ENCODE measurements around the gene RAPGEF1. TPM values are rescaled to one million over a fixed set of nuclear protein-coding genes. Genes with fewer than 3 reads are reported as not detected.

Gene RAPGEF1
- total RNA-seq, 4 donors from 2014 or later, result 13.1 to 73.7 (median 26.2) TPM

DNA sequence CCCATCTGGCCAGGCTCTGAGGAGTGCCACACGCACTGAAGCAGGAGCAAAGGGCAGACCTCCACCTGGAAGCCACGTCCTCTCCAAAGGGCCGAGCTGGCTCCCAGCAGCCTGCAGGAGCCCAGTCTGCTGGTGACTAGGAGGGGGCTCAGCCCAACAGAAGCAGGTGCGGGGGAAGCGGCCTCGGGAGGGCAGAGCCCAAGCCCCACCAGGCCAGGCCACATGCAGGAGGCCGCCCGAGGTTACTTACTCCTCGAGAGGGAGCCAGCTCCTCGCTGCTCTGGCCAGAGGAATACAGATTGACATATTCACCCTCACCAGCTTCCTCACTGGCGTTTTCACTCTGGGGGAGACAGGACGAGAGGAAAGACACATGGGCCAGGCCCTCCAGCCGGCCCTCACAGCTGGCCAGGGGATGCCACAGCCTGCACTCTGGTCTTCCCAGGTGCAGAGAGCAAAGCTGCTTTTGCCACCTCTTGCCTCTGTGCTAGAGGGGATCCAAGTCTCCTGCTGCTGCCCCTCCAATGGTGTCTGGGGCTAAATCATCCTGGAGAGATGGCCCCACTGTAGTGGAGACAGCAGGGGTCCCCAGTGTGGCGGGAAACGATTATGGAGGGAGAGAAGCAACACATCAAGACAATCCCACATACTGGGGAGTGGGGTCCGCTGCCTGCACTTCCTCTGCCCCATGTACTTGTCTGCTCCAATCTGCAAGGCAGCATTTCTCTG is 136.0 kb downstream of the RAPGEF1 start:
- H3K9me3 ChIP-seq, result no peaks in the 10 kb centered on the region
- no peak overlapping the region for H3K27ac ChIP-seq
- TF ChIP-seq POLR2A (IDR thresholded peaks at IDR 0.05) (no peak), CTCF (IDR thresholded peaks at IDR 0.05) (no peak)
- intact Hi-C loops (cut with DNase I; ENCODE audit: low total_unique reads), result no loop called here
- DNase-seq, result no peak
- H3K4me3 ChIP-seq, result no peak overlapping the region
- no peaks in the 10 kb centered on the region for H3K36me3 ChIP-seq
- peaks cover 8% of the 10 kb centered on the region in 2 donors for H3K4me1 ChIP-seq
- H3K27me3 ChIP-seq, result no peaks in the 10 kb centered on the region

DNA sequence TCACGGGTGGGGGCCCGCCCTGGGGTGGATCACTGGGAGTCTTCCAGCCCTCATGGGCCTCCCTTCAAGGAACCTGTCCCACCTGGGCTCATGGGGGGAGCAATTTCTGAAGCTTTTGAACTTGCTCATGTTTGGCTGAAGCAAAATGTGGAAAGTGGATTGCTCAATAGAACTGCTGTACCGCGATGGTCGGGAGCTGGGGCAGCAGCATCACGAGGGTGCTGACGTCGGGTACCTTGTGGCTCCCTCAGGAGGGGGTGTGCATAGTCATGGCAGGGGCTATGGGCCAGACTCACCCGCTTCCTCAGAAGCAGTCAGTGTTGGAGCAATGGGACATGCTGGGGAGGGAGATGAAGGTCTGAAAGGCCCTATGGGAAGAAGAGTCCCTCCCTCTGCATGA is 136.7 kb downstream of the RAPGEF1 start:
- H3K27ac ChIP-seq, result no peak overlapping the region
- H3K9me3 ChIP-seq, result no peaks in the 10 kb centered on the region
- H3K4me1 ChIP-seq, result peaks cover 5 to 6% of the 10 kb centered on the region in 2 donors
- H3K27me3 ChIP-seq, result no peaks in the 10 kb centered on the region
- H3K36me3 ChIP-seq, result no peaks in the 10 kb centered on the region
- intact Hi-C loops (cut with DNase I; ENCODE audit: low total_unique reads), result no loop called here
- no peak for DNase-seq
- no peak overlapping the region for H3K4me3 ChIP-seq
- TF ChIP-seq POLR2A (IDR thresholded peaks at IDR 0.05) (no peak), CTCF (IDR thresholded peaks at IDR 0.05) (no peak)

GRCh38 chr9:131601683-131602181 is 138.1 kb downstream of the RAPGEF1 start:
- Histone ChIP-seq H3K27me3 (no peaks in the 10 kb centered on the region), H3K27ac (no peak overlapping the region), H3K4me1 (no peaks in the 10 kb centered on the region), H3K4me3 (no peak overlapping the region), H3K36me3 (no peaks in the 10 kb centered on the region), H3K9me3 (no peaks in the 10 kb centered on the region)
- TF ChIP-seq CTCF (IDR thresholded peaks at IDR 0.05) (no peak), POLR2A (IDR thresholded peaks at IDR 0.05) (no peak)
- intact Hi-C loops (cut with DNase I; ENCODE audit: low total_unique reads), result no loop called here
- DNase-seq, result no peak

GRCh38 chr9:131598121-131598520 is 141.8 kb downstream of the RAPGEF1 start:
- Histone ChIP-seq H3K9me3 (no peaks in the 10 kb centered on the region), H3K27me3 (no peaks in the 10 kb centered on the region), H3K4me3 (no peak overlapping the region), H3K27ac (no peak overlapping the region), H3K4me1 (no peaks in the 10 kb centered on the region), H3K36me3 (no peaks in the 10 kb centered on the region)
- no peak for DNase-seq
- intact Hi-C loops (cut with DNase I; ENCODE audit: low total_unique reads), result no loop called here
- TF ChIP-seq CTCF (IDR thresholded peaks at IDR 0.05), result no peak
- no peak for TF ChIP-seq POLR2A (IDR thresholded peaks at IDR 0.05)

DNA sequence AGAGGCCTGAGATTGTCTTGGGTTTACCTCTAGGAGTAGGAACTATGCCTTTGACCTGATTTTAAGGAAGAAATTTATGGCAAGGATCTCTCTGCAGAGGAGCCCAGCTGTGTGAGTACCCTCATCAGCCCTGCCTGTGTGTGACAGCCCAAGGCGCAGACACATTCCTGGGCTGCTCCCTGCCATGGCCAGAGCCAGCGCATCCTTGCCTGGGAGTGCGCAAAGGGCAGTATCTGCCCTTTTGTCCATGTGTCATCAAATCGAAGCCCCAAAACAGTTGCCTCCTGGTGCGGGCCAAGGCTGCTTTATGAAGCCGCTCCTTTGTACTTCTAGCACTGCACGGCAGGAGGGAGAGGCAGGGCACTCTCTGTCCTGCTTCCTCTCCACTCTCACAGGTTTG is 142.6 kb downstream of the RAPGEF1 start:
- DNase-seq, result no peak
- TF ChIP-seq CTCF (IDR thresholded peaks at IDR 0.05) (no peak), POLR2A (IDR thresholded peaks at IDR 0.05) (no peak)
- Histone ChIP-seq H3K4me3 (no peak overlapping the region), H3K36me3 (no peaks in the 10 kb centered on the region), H3K27me3 (no peaks in the 10 kb centered on the region), H3K4me1 (no peaks in the 10 kb centered on the region), H3K9me3 (no peaks in the 10 kb centered on the region), H3K27ac (no peak overlapping the region)
- intact Hi-C loops (cut with DNase I; ENCODE audit: low total_unique reads), result no loop called here

All from uterus (tissue), 4 donors.